ENCODE data around the gene SDC4. TPM values are rescaled to one million over a fixed set of nuclear protein-coding genes. Genes with fewer than 3 reads are reported as not detected.

The SDC4 gene
- polyA plus RNA-seq, 1 of the 3 experiments (the other 2 are of a cell fraction): 131 TPM

DNA sequence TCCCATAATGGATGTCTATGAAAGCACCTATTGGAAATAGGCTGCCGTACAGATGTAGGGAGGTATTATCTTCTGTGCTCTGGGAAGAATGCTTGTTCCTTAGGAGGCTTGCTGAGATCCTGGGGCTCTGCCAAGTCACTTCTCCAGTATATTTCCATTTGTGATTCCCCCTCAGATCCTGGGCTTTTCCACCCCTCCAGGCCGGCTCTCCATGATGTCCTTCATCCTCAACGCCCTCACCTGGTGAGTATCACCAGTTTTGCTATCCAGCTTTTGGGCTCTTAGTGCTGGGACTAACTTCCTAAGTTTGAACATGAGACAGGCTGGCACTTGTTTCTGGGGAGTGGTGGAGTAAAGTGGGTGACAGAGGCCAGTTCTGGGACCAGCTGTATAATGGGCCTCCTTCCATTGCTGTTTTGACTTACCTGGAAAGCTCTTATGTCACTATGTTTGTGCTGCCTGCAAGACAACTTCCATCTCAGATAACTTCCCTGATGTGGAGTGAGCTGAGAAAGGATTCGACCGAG is 17.3 kb upstream of the SDC4 start:
- Histone ChIP-seq H3K27me3 (ENCODE audit: insufficient read depth) (no peaks in the 10 kb centered on the region), H3K9me2 (no peaks in the 10 kb centered on the region), H3F3A (replicated peaks; ENCODE audit: insufficient read depth) (no peaks in the 10 kb centered on the region), H3K9me3 (no peaks in the 10 kb centered on the region), H3K9ac (no peak overlapping the region), H3K4me1 (ENCODE audit: control insufficient read depth in 1 of 2, insufficient read depth in 2 of 2, low read depth in 1 of 2, low read length in 1 of 2) (peaks cover 0 to 9% of the 10 kb centered on the region in 2 experiments; a peak in 1 of 4 replicates), H3K4me3 (ENCODE audit: low read depth in 2 of 2, low read length in 1 of 2) (no peak overlapping the region), H4K20me1 (ENCODE audit: insufficient read depth) (no peaks in the 10 kb centered on the region), H3K79me2 (ENCODE audit: insufficient read depth) (peaks cover 27% of the 10 kb centered on the region), H3K4me2 (no peak overlapping the region), H3K27ac (ENCODE audit: low read depth in 2 of 2, low read length in 1 of 2) (no peak overlapping the region), H2AFZ (ENCODE audit: low read depth) (no peak overlapping the region), H3K36me3 (replicated peaks in 1 of 2; ENCODE audit: control insufficient read depth in 1 of 2, insufficient read depth in 2 of 2, low read length in 1 of 2) (peaks cover 32 to 41% of the 10 kb centered on the region in 2 experiments)
- ChIA-PET POLR2A (no interaction called here), CTCF (interaction anchor here (1.0 to 15.6 kb wide), 8 partner anchors 7 to 406 kb away, joined by 3 to 143 read pairs (median 29); no protein-coding TSS in a partner anchor)
- no peak for TF ChIP-seq REST (IDR thresholded peaks at IDR 0.05; ENCODE audit: low read depth, low read length)
- TF ChIP-seq FOXJ3 (CRISPR knock-in tag; IDR thresholded peaks at IDR 0.05): no peak
- no peak for TF ChIP-seq YY1 (IDR thresholded peaks at IDR 0.05; ENCODE audit: low read depth)
- no peak for TF ChIP-seq TAF1 (IDR thresholded peaks at IDR 0.05; ENCODE audit: borderline replicate concordance, low read depth, low read length)
- TF ChIP-seq RXRA (IDR thresholded peaks at IDR 0.05; ENCODE audit: borderline replicate concordance, low read depth): no peak
- TF ChIP-seq FOSL2 (IDR thresholded peaks at IDR 0.05; ENCODE audit: borderline replicate concordance, low read depth): no peak
- no peak for TF ChIP-seq ELF1 (IDR thresholded peaks at IDR 0.05)
- TF ChIP-seq RAD21 (IDR thresholded peaks at IDR 0.05; ENCODE audit: low read length): no peak
- no peak for TF ChIP-seq TEAD4 (IDR thresholded peaks at IDR 0.05; ENCODE audit: borderline replicate concordance, insufficient read depth)
- no peak for TF ChIP-seq CTCF (IDR thresholded peaks at IDR 0.05)
- no peak for TF ChIP-seq TCF12 (IDR thresholded peaks at IDR 0.05)
- DNase-seq: no peak
- WGBS (ENCODE audit: low lambda C conversion rate): 94% methylated on average over 5 of the region's 5 CpGs
